IMR-90 (cell line): ENCODE results near the gene RRP36. TPM values are rescaled to one million over a fixed set of nuclear protein-coding genes. Genes with fewer than 3 reads are reported as not detected.

Experiments used
- ATAC-seq: fragments of 200-7000 bp; cut with Tn5 transposase; 2 replicates; pipeline ENCODE4 v1.9.1; 2020; ENCODE audit warnings: low read depth, mild to moderate bottlenecking, moderate library complexity
- BruUV-seq: library from RNA; stranded (reverse); fragments of 400-500 nt; replicated peaks from 2 replicates; lab custom pipeline; 2021; lab: Mats Ljungman, UMichigan
- CTCF ChIA-PET: fragments of 300-600 bp; formaldehyde crosslinking; extraction: SDS; loops from one replicate; lab custom pipeline; 2021; ENCODE audit warnings: antibody characterized with exemption; lab: Yijun Ruan, JAX
- POLR2A ChIA-PET: fragments of 300-600 bp; sonication (Branson Sonifier 250); formaldehyde crosslinking; loops from one replicate; lab custom pipeline; 2022; ENCODE audit warnings: antibody characterized with exemption; ENCODE audit not compliant: unreplicated experiment; lab: Charles Lee
- DNase-seq: peaks from one replicate; pipeline ENCODE4 v3.0.0; 2013
- H2AFZ ChIP-seq: replicated peaks from 2 replicates; pipeline ENCODE3; 2013; ENCODE audit warnings: low read length, mild to moderate bottlenecking; ENCODE audit not compliant: poor library complexity
- H2AK5ac ChIP-seq: 2 replicates; pipeline ENCODE4 v1.6.1; 2013; ENCODE audit warnings: low read depth, low read length, inconsistent platforms
- H2AK9ac ChIP-seq: replicated peaks from 2 replicates; pipeline ENCODE3; 2013; ENCODE audit warnings: mild to moderate bottlenecking, low read depth, low read length, moderate library complexity; ENCODE audit not compliant: poor library complexity
- H2BK120ac ChIP-seq: 2 replicates; pipeline ENCODE4 v1.6.1; 2013; ENCODE audit warnings: low read depth, low read length, inconsistent platforms
- H2BK15ac ChIP-seq: 3 replicates; pipeline ENCODE4 v1.6.1; 2013; ENCODE audit warnings: low read depth, low read length, inconsistent platforms
- H2BK20ac ChIP-seq: 2 replicates; pipeline ENCODE4 v1.6.1; 2013; ENCODE audit warnings: low read depth, mild to moderate bottlenecking, inconsistent platforms, low read length, moderate library complexity
- H2BK5ac ChIP-seq: 2 replicates; pipeline ENCODE4 v1.6.1; 2013; ENCODE audit warnings: mild to moderate bottlenecking, low read depth, low read length, inconsistent platforms; ENCODE audit not compliant: poor library complexity, severe bottlenecking
- H3K14ac ChIP-seq: replicated peaks from 2 replicates; pipeline ENCODE4 v1.6.1; 2013; ENCODE audit warnings: low read depth, low read length, inconsistent platforms
- H3K18ac ChIP-seq: 2 replicates; pipeline ENCODE4 v1.6.1; 2013; ENCODE audit warnings: low read depth, low read length, control low read depth
- H3K23ac ChIP-seq: 2 replicates; pipeline ENCODE4 v1.6.1; 2013; ENCODE audit warnings: low read depth, low read length, inconsistent platforms
- H3K27ac ChIP-seq: 2 replicates; pipeline ENCODE4 v1.5.1; 2013; ENCODE audit warnings: mild to moderate bottlenecking, control low read depth, low read length; ENCODE audit not compliant: insufficient read depth
- H3K27me3 ChIP-seq: 2 replicates; pipeline ENCODE4 v1.6.1; 2013; ENCODE audit warnings: low read length; ENCODE audit not compliant: control insufficient read depth, insufficient read depth
- H3K36me3 ChIP-seq: 2 replicates; pipeline ENCODE4 v1.6.1; 2013; ENCODE audit warnings: low read length, mixed read lengths; ENCODE audit not compliant: control insufficient read depth, insufficient read depth
- H3K4ac ChIP-seq: 2 replicates; pipeline ENCODE4 v1.6.1; 2013; ENCODE audit warnings: low read depth, low read length, inconsistent platforms
- H3K4me1 ChIP-seq: 2 replicates; pipeline ENCODE4 v1.6.1; 2013; ENCODE audit warnings: low read length, mixed read lengths; ENCODE audit not compliant: control insufficient read depth, insufficient read depth
- H3K4me2 ChIP-seq: 2 replicates; pipeline ENCODE4 v1.6.1; 2013; ENCODE audit warnings: low read depth, mild to moderate bottlenecking, control low read depth, low read length, moderate library complexity
- H3K4me3 ChIP-seq: 2 replicates; pipeline ENCODE4 v1.5.1; 2013; ENCODE audit warnings: low read depth, mild to moderate bottlenecking, control low read depth, low read length, moderate library complexity; ENCODE audit not compliant: insufficient read depth
- H3K56ac ChIP-seq: 2 replicates; pipeline ENCODE4 v1.6.1; 2013; ENCODE audit warnings: low read length, inconsistent platforms; ENCODE audit not compliant: insufficient read depth; ENCODE audit errors: extremely low read depth
- H3K79me1 ChIP-seq, 2 experiments: 2 replicates each; pipeline ENCODE4 v1.6.1; 2013; ENCODE audit warnings: low read length in 2 of 2, inconsistent platforms in 1 of 2, low read depth in 1 of 2
- H3K9ac ChIP-seq: 2 replicates; pipeline ENCODE4 v1.6.1; 2013; ENCODE audit warnings: low read depth, low read length, control low read depth
- H3K9me1 ChIP-seq: 2 replicates; pipeline ENCODE4 v1.6.1; 2013; ENCODE audit warnings: low read length, inconsistent platforms; ENCODE audit not compliant: insufficient read depth
- H3K9me3 ChIP-seq: 2 replicates; pipeline ENCODE4 v1.6.1; 2013; ENCODE audit warnings: low read length; ENCODE audit not compliant: control insufficient read depth, insufficient read depth
- H4K20me1 ChIP-seq: 2 replicates; pipeline ENCODE4 v1.6.1; 2013; ENCODE audit warnings: low read length, inconsistent platforms; ENCODE audit not compliant: insufficient read depth
- H4K5ac ChIP-seq: 2 replicates; pipeline ENCODE4 v1.6.1; 2013; ENCODE audit warnings: mild to moderate bottlenecking, low read depth, low read length, control low read depth
- H4K8ac ChIP-seq, 2 experiments: 2 replicates each; pipeline ENCODE4 v1.6.1; 2013; ENCODE audit warnings: low read depth in 2 of 2, low read length in 2 of 2, control low read depth in 1 of 2, inconsistent platforms in 1 of 2
- H4K91ac ChIP-seq: 2 replicates; pipeline ENCODE4 v1.6.1; 2013; ENCODE audit warnings: low read depth, low read length, inconsistent platforms; ENCODE audit not compliant: insufficient read depth
- BHLHE40 ChIP-seq: fragments of 150-350 bp; IDR thresholded peaks from 2 replicates; pipeline ENCODE4 v1.6.1; 2016; ENCODE audit warnings: mild to moderate bottlenecking, low read depth, low read length
- CEBPB ChIP-seq: IDR thresholded peaks from 2 replicates; pipeline ENCODE4 v1.6.1; 2012; ENCODE audit warnings: low read depth, low read length, improper control_type of control experiment
- CHD1 ChIP-seq: IDR thresholded peaks from 2 replicates; pipeline ENCODE4 v1.6.1; 2012; ENCODE audit warnings: low read depth, low read length, improper control_type of control experiment
- CTCF ChIP-seq: conservative IDR thresholded peaks from 2 replicates; pipeline ENCODE4 v1.5.1; 2012; ENCODE audit warnings: mild to moderate bottlenecking, low read depth, low read length, improper control_type of control experiment
- FOS ChIP-seq: fragments of 150-350 bp; IDR thresholded peaks from 2 replicates; pipeline ENCODE4 v1.6.1; 2016; ENCODE audit warnings: low read depth, low read length
- MAFK ChIP-seq: IDR thresholded peaks from 2 replicates; pipeline ENCODE4 v1.6.1; 2012; ENCODE audit warnings: low read depth, low read length, improper control_type of control experiment
- MAZ ChIP-seq: IDR thresholded peaks from 2 replicates; pipeline ENCODE4 v1.6.1; 2012; ENCODE audit warnings: low read depth, mild to moderate bottlenecking, low read length, improper control_type of control experiment, moderate library complexity, borderline replicate concordance
- MXI1 ChIP-seq: IDR thresholded peaks from 2 replicates; pipeline ENCODE4 v1.6.1; 2012; ENCODE audit warnings: low read depth, mild to moderate bottlenecking, low read length, moderate library complexity, borderline replicate concordance
- NFE2L2 ChIP-seq: fragments of 150-350 bp; IDR thresholded peaks from 2 replicates; pipeline ENCODE4 v1.6.1; 2016; ENCODE audit warnings: low read depth, mild to moderate bottlenecking, low read length
- POLR2A ChIP-seq: IDR thresholded peaks from 2 replicates; pipeline ENCODE4 v1.6.1; 2012; ENCODE audit warnings: mild to moderate bottlenecking, low read depth, low read length
- RAD21 ChIP-seq: IDR thresholded peaks from 2 replicates; pipeline ENCODE4 v1.6.1; 2012; ENCODE audit warnings: low read length, improper control_type of control experiment
- RCOR1 ChIP-seq: IDR thresholded peaks from 2 replicates; pipeline ENCODE4 v1.6.1; 2012; ENCODE audit warnings: mild to moderate bottlenecking, low read length, improper control_type of control experiment; ENCODE audit not compliant: insufficient replicate concordance
- RFX5 ChIP-seq: IDR thresholded peaks from 2 replicates; pipeline ENCODE4 v1.8.0; 2012; ENCODE audit warnings: low read depth, mild to moderate bottlenecking, low read length, moderate library complexity
- SMC3 ChIP-seq: fragments of 150-350 bp; IDR thresholded peaks from 2 replicates; pipeline ENCODE4 v1.6.1; 2016; ENCODE audit warnings: low read depth, mild to moderate bottlenecking, antibody characterized with exemption, low read length, moderate library complexity
- WGBS, 2 experiments: methylation state at CpG; one replicate each; pipeline versions ENCODE4 v1.1.5 to v1.1.7; 2013; ENCODE audit warnings: missing lambda C conversion rate in 2 of 2; ENCODE audit not compliant: insufficient read length in 1 of 2; ENCODE audit errors: extremely low coverage in 2 of 2; 5-methylcytosine and 5-hydroxymethylcytosine counted together
- dilution Hi-C: fragments of 300-500 bp; cut with HindIII; formaldehyde crosslinking; loops from one replicate; pipeline ENCODE4 v1.14.3; 2018; ENCODE audit warnings: low sequenced_read_pairs; ENCODE audit not compliant: unreplicated experiment
- in situ Hi-C: fragments of 300-500 bp; cut with MboI; formaldehyde crosslinking; loops from 3 replicates; pipeline ENCODE4 v1.14.3; 2019; ENCODE audit warnings: low sequenced_read_pairs, inconsistent platforms, mixed read lengths
- intact Hi-C: fragments of 100-400 bp; cut with micrococcal nuclease; formaldehyde crosslinking; loops from 2 replicates; pipeline ENCODE4 v1.10.0; 2022
- polyA plus RNA-seq, 3 experiments: library from polyadenylated mRNA; depleted of rRNA; stranded (reverse); fragments of >200 nt; gene quantifications; 2 replicates each; pipeline ENCODE4 v1.2.3, GENCODE V29; 2012; ENCODE audit warnings: low replicate concordance in 1 of 3
- total RNA-seq: library from RNA; depleted of rRNA; stranded (reverse); fragments of >200 nt; gene quantifications from 2 replicates; pipeline ENCODE4 v1.2.3, GENCODE V29; 2012
- TF ChIP-seq, protein P1 (sequence below): fragments of 150-350 bp; IDR thresholded peaks from 2 replicates; pipeline ENCODE4 v1.6.1; 2017; ENCODE audit warnings: mild to moderate bottlenecking, antibody characterized with exemption, low read length, low read depth

RRP36 gene
- total and polyA plus RNA-seq, 2 of the 4 experiments (the other 2 are of a cell fraction), result 54.3 to 106 TPM

DNA sequence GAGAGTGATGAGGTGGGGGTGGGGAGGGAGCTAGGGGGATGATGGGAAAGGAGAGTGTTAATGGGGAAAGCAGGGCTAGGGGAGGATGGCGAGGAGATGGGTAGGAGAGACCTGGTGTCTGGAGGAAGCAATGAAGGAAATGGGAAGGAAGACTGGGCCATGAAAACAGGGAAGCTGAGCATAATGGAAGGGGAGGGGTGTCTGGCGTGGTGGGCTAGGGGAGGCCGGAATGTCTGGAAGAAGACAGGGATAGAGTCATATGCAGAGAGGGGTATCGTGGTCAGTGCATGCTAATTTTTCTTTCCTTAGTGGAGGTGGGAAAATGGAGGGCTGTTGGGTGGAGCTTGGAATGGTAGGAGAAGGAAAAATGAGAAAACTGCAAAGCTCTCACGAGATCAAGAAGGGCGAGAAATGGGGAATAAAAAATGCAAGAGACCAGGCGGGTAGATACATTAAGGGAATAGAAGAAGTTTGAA is 7.0 kb upstream of the RRP36 start:
- Histone ChIP-seq H4K91ac (peak overlapping the region; percentile 95), H3K4me2 (peak overlapping the region; percentile 90), H2BK15ac (no peak overlapping the region; the same call in 2 of the 3 replicates), H3K9ac (peak overlapping the region; percentile 96), H3K9me1 (peaks cover 3% of the 10 kb centered on the region), H2BK120ac (peak overlapping the region; percentile 18; the same call in 1 of the 2 replicates), H3K27me3 (no peaks in the 10 kb centered on the region), H2AK9ac (peak overlapping the region; percentile 99), H3K9me3 (no peaks in the 10 kb centered on the region), H3K14ac (peak overlapping the region; percentile 96), H3K27ac (peak overlapping the region; percentile 88), H3K4me1 (peaks cover 8% of the 10 kb centered on the region), H2AFZ (peak overlapping the region; percentile 94), H3K18ac (peak overlapping the region; percentile 31), H3K4me3 (peak overlapping the region; percentile 84), H2BK20ac (no peak overlapping the region), H3K36me3 (peaks cover 41% of the 10 kb centered on the region), H3K4ac (peak overlapping the region; percentile 93), H3K23ac (peak overlapping the region; percentile 70), H3K79me1 (peaks cover 9 to 68% of the 10 kb centered on the region in 2 experiments; a peak in 2 of 4 replicates), H2BK5ac (peak overlapping the region; percentile 83), H4K20me1 (no peaks in the 10 kb centered on the region; the same call in 1 of the 2 replicates), H3K56ac (peak overlapping the region; percentile 88), H4K8ac (peak overlapping the region; percentile 78 to 95), H4K5ac (peak overlapping the region; percentile 77), H2AK5ac (peak overlapping the region; percentile 98)
- in situ Hi-C loops (no loop called here), dilution Hi-C loops (no loop called here), intact Hi-C loops (loop anchor here (2.0 kb wide), 2 partner anchors 114 to 128 kb away; no protein-coding TSS in a partner anchor)
- no TSS peak for BruUV-seq
- whole genome bisulfite sequencing, 2 experiments, result 0% methylated on average over 1 of the region's 7 CpGs; no CpG with 5 or more reads in 1 of the 2 experiments
- ChIA-PET CTCF (interaction anchor here (0.6 to 1.1 kb wide), 2 partner anchors 16 to 18 kb away, joined by 3 read pairs; no protein-coding TSS in a partner anchor), POLR2A (interaction anchor here (0.9 to 1.2 kb wide), 2 partner anchors 10 to 160 kb away, joined by 3 read pairs; no protein-coding TSS in a partner anchor)
- DNase-seq (peak; percentile 45), ATAC-seq (peak; percentile 5; the same call in 1 of the 2 replicates)
- TF ChIP-seq FOS (no peak), CEBPB (no peak), POLR2A (no peak), RAD21 (no peak), MAZ (no peak), RFX5 (no peak), NFE2L2 (no peak), CTCF (no peak), CHD1 (no peak), BHLHE40 (no peak), MXI1 (no peak), RCOR1 (no peak), SMC3 (no peak), MAFK (no peak)
- TF ChIP-seq, protein P1, sequence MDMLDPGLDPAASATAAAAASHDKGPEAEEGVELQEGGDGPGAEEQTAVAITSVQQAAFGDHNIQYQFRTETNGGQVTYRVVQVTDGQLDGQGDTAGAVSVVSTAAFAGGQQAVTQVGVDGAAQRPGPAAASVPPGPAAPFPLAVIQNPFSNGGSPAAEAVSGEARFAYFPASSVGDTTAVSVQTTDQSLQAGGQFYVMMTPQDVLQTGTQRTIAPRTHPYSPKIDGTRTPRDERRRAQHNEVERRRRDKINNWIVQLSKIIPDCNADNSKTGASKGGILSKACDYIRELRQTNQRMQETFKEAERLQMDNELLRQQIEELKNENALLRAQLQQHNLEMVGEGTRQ, result no peak
